ENCODE measurements around the gene FHAD1.

DNA sequence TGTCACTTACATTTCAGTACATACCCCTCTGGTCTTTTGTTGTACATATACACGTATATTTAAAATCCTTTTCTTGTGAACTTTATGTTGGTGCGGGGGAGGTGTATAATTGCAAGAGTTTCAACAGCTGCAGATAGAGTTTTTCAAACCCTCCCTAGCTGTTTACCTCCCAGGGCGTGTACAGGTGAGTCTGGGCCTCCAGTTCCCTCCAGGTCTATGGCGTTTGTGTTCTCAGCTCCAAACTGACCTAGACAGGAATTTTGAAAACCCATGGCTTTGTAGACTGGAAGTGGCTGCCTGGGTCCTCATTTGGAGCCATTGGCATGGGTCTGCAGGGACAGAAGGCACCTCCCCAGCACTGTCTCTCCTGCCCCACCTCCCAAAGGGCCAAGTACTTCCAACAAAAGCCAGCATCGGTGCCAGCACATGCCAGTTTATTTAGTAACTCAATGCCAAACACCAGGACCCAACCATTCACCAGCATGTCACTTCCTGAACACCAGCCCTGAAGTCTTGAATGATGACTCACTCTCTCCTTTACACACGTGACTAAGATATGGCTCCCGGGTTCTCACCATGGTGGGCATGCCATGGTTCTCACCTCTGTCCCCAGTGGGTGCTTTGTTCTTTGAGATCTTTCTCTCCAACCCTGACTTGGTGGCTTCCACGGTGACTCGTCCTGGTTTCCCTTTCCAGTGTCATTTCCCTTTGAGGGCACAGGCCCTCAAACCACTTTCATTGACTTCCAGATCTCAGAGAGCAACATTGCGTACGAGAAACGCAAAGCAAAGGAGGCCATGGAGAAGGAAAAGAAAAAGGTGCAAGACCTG, 105.3 kb downstream of the FHAD1 start:
- TF ChIP-seq JUND (IDR thresholded peaks at IDR 0.05) (no peak), EZH2 (IDR thresholded peaks at IDR 0.05) (no peak), CEBPB (IDR thresholded peaks at IDR 0.05; ENCODE audit: low read depth) (no peak), TCF7L2 (IDR thresholded peaks at IDR 0.05; ENCODE audit: borderline replicate concordance, extremely low read depth, insufficient read depth, insufficient read length) (peak; percentile 55)
- TF ChIP-seq, protein P1, sequence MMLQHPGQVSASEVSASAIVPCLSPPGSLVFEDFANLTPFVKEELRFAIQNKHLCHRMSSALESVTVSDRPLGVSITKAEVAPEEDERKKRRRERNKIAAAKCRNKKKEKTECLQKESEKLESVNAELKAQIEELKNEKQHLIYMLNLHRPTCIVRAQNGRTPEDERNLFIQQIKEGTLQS (IDR thresholded peaks at IDR 0.05), result no peak
- TF ChIP-seq, protein P2, sequence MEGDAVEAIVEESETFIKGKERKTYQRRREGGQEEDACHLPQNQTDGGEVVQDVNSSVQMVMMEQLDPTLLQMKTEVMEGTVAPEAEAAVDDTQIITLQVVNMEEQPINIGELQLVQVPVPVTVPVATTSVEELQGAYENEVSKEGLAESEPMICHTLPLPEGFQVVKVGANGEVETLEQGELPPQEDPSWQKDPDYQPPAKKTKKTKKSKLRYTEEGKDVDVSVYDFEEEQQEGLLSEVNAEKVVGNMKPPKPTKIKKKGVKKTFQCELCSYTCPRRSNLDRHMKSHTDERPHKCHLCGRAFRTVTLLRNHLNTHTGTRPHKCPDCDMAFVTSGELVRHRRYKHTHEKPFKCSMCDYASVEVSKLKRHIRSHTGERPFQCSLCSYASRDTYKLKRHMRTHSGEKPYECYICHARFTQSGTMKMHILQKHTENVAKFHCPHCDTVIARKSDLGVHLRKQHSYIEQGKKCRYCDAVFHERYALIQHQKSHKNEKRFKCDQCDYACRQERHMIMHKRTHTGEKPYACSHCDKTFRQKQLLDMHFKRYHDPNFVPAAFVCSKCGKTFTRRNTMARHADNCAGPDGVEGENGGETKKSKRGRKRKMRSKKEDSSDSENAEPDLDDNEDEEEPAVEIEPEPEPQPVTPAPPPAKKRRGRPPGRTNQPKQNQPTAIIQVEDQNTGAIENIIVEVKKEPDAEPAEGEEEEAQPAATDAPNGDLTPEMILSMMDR (IDR thresholded peaks at IDR 0.05 in 2 of 3, conservative IDR thresholded peaks at IDR 0.05 in 1 of 3; ENCODE audit: borderline replicate concordance in 1 of 3, insufficient read depth in 1 of 3, low read depth in 2 of 3, low read length in 2 of 3), result no peak

All from HCT116 (cell line).